ENCODE measurements around the gene RREB1. TPM values are rescaled to one million over a fixed set of nuclear protein-coding genes. Genes with fewer than 3 reads are reported as not detected.
A peak's percentile ranks its signal among the peaks of the same experiment; 100 is the strongest.

Gene RREB1
- total RNA-seq, 1 experiment from 2014 or later: 61.6 TPM

DNA sequence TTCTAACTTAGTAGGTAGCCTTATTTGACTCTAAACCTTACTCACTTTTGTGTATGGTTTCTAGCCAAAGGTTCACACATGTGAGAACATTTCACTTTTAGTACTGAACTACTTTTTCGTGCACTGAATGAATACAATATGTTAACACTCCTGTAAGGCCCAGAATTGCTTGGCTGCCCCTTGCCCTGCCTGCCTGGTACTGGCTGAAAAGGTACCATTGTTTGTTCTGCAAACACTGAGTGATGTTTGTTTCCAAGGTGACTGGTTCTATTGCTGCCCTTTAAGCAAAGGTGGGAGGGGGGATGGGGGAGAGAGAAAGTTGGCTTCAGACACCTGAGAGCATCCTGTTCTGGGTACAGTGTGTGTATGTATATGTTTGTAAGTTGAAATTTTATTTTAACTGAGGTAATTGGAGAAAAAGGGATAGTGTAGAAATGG lies 31.2 kb downstream of the RREB1 start:
- DNase-seq (ENCODE audit: low spot score): no peak
- CTCF ChIA-PET: no interaction called here
- H3K9me3 ChIP-seq (ENCODE audit: low read depth, low read length, poor library complexity, severe bottlenecking): no peaks in the 10 kb centered on the region
- POLR2A ChIA-PET (ENCODE audit: low non-redundant PET): no interaction called here
- H3K4me1 ChIP-seq (ENCODE audit: insufficient read depth, low read length, poor library complexity, severe bottlenecking): peaks cover 60% of the 10 kb centered on the region
- H3K36me3 ChIP-seq (ENCODE audit: insufficient read depth, low read length, poor library complexity, severe bottlenecking): no peaks in the 10 kb centered on the region
- H3K27me3 ChIP-seq (replicated peaks; ENCODE audit: insufficient read depth, low read depth, low read length, poor library complexity): no peaks in the 10 kb centered on the region
- BruUV-seq (replicated peaks): no TSS peak
- H3K27ac ChIP-seq (ENCODE audit: low read depth, low read length, poor library complexity, severe bottlenecking): peak overlapping the region; percentile 60
- intact Hi-C loops (cut with micrococcal nuclease; ENCODE audit: unreplicated experiment): no loop called here
- no peak overlapping the region for H3K4me3 ChIP-seq (ENCODE audit: low read depth, low read length, poor library complexity, severe bottlenecking)
- TF ChIP-seq EZH2 (IDR thresholded peaks at IDR 0.05; ENCODE audit: borderline replicate concordance, low read depth, low read length, poor library complexity, severe bottlenecking): no peak
- TF ChIP-seq, protein P1, sequence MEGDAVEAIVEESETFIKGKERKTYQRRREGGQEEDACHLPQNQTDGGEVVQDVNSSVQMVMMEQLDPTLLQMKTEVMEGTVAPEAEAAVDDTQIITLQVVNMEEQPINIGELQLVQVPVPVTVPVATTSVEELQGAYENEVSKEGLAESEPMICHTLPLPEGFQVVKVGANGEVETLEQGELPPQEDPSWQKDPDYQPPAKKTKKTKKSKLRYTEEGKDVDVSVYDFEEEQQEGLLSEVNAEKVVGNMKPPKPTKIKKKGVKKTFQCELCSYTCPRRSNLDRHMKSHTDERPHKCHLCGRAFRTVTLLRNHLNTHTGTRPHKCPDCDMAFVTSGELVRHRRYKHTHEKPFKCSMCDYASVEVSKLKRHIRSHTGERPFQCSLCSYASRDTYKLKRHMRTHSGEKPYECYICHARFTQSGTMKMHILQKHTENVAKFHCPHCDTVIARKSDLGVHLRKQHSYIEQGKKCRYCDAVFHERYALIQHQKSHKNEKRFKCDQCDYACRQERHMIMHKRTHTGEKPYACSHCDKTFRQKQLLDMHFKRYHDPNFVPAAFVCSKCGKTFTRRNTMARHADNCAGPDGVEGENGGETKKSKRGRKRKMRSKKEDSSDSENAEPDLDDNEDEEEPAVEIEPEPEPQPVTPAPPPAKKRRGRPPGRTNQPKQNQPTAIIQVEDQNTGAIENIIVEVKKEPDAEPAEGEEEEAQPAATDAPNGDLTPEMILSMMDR (conservative IDR thresholded peaks at IDR 0.05; ENCODE audit: low read depth, low read length): no peak

DNA sequence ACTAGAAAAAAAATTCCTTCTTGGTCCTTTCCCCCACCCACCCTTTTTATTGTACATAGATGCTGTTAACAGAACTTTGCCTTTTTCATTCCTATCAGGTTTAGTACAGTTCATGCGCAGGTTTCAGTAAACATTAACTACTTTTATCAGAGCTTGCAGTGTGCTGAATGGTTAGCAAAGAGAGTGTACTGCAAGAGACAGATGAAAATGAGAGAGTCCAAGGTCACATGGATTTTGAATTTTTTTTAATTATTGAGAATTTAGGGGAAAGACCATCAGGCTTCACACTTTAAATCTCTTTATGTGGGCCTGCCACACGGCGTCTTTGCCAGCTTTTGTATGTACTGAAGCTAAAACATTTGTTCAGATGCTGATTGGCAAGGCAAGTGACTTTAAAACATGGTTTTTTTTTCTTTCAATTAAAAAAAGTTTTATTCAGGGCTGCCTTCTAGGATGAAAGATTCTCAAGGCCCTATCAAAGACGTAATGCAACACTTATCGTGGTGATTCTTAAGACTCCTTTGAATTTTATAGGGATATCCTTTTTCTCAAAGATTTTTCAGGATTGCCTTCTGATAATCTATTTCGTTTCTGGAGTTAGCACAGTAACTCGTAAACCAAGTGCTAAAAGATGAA lies 32.2 kb downstream of the RREB1 start:
- BruUV-seq (replicated peaks): no TSS peak
- Histone ChIP-seq H3K27me3 (replicated peaks; ENCODE audit: insufficient read depth, low read depth, low read length, poor library complexity) (no peaks in the 10 kb centered on the region), H3K4me3 (ENCODE audit: low read depth, low read length, poor library complexity, severe bottlenecking) (peak overlapping the region; percentile 60), H3K4me1 (ENCODE audit: insufficient read depth, low read length, poor library complexity, severe bottlenecking) (peaks cover 70% of the 10 kb centered on the region), H3K9me3 (ENCODE audit: low read depth, low read length, poor library complexity, severe bottlenecking) (no peaks in the 10 kb centered on the region), H3K36me3 (ENCODE audit: insufficient read depth, low read length, poor library complexity, severe bottlenecking) (no peaks in the 10 kb centered on the region), H3K27ac (ENCODE audit: low read depth, low read length, poor library complexity, severe bottlenecking) (peak overlapping the region; percentile 91)
- intact Hi-C loops (cut with micrococcal nuclease; ENCODE audit: unreplicated experiment): no loop called here
- CTCF ChIA-PET: no interaction called here
- no peak for DNase-seq (ENCODE audit: low spot score)
- POLR2A ChIA-PET (ENCODE audit: low non-redundant PET): no interaction called here
- TF ChIP-seq EZH2 (IDR thresholded peaks at IDR 0.05; ENCODE audit: borderline replicate concordance, low read depth, low read length, poor library complexity, severe bottlenecking): no peak
- TF ChIP-seq, protein P1 (conservative IDR thresholded peaks at IDR 0.05; ENCODE audit: low read depth, low read length): no peak

DNA sequence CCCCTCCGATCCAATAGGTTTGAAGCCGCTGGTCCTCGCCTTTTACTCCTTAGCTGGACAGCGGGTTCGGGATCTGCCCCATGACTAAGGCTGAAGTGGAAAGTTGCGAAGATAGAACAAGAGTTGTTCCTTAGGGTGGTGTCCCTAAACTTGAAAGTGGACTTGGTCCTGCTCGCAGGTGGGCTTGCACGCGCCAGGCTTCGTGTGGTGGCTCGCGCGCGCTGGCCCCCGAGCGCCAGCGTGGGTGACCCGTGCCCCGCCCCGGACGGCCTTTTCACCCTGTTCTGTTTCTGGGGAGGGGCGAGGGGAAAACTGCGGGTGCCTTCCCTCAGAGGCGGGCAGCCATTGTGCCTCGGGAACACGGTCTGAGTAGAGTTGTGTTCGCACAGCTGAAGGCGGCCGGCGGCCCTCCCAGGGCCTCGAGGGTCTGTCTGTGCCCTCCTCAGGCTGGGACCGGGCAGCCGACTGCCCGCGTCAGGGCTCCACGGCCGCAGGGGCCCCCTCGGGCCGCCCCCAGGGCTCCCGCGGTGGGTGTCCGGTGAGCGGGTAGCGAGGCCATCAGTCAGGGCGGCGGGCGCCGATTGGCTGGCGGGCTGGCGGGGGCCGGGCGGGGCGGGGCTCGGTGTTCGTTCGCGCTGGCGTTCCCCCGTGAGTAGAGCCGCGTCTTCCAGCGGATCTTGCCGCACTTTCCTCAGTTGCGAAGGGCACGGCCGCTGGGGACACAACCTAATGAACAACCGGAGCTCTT lies 33.0 kb downstream of the RREB1 start:
- DNase-seq (ENCODE audit: low spot score): peak; percentile 83
- peak overlapping the region; percentile 60 for H3K4me3 ChIP-seq (ENCODE audit: low read depth, low read length, poor library complexity, severe bottlenecking)
- no peaks in the 10 kb centered on the region for H3K27me3 ChIP-seq (replicated peaks; ENCODE audit: insufficient read depth, low read depth, low read length, poor library complexity)
- no peaks in the 10 kb centered on the region for H3K36me3 ChIP-seq (ENCODE audit: insufficient read depth, low read length, poor library complexity, severe bottlenecking)
- no peaks in the 10 kb centered on the region for H3K9me3 ChIP-seq (ENCODE audit: low read depth, low read length, poor library complexity, severe bottlenecking)
- H3K27ac ChIP-seq (ENCODE audit: low read depth, low read length, poor library complexity, severe bottlenecking): peak overlapping the region; percentile 91
- intact Hi-C loops (cut with micrococcal nuclease; ENCODE audit: unreplicated experiment): no loop called here
- peaks cover 79% of the 10 kb centered on the region for H3K4me1 ChIP-seq (ENCODE audit: insufficient read depth, low read length, poor library complexity, severe bottlenecking)
- BruUV-seq (replicated peaks): no TSS peak
- ChIA-PET POLR2A (ENCODE audit: low non-redundant PET) (no interaction called here), CTCF (no interaction called here)
- TF ChIP-seq, protein P1 (conservative IDR thresholded peaks at IDR 0.05; ENCODE audit: low read depth, low read length): no peak
- no peak for TF ChIP-seq EZH2 (IDR thresholded peaks at IDR 0.05; ENCODE audit: borderline replicate concordance, low read depth, low read length, poor library complexity, severe bottlenecking)
